SK-N-SH (cell line): ENCODE results near the gene SIM1. TPM values are rescaled to one million over a fixed set of nuclear protein-coding genes. Genes with fewer than 3 reads are reported as not detected.

Source experiments
- CTCF ChIA-PET: fragments of 300-600, 350-600 bp; formaldehyde crosslinking; extraction: SDS; loops from one replicate; lab custom pipeline; 2021; lab: Yijun Ruan, JAX
- POLR2A ChIA-PET: fragments of 350-600 bp; sonication (Branson Sonifier 250); formaldehyde crosslinking; extraction: SDS; loops from one replicate; lab custom pipeline; 2020; ENCODE audit warnings: antibody characterized with exemption, inconsistent platforms; lab: Yijun Ruan, JAX
- DNase-seq: peaks from one replicate; pipeline ENCODE4 v3.0.0; 2012
- H2AFZ ChIP-seq: fragments of 200-600 bp; sonication (generic); 2 replicates; pipeline ENCODE4 v1.8.1; 2016; ENCODE audit warnings: antibody characterized with exemption, mild to moderate bottlenecking, low read depth
- H3F3A ChIP-seq: fragments of 200-600 bp; sonication (generic); replicated peaks from 2 replicates; pipeline ENCODE3; 2016; ENCODE audit warnings: antibody characterized with exemption, mild to moderate bottlenecking; ENCODE audit not compliant: insufficient read depth
- H3K27ac ChIP-seq, 2 experiments: fragments of 200-500 bp in 1 of 2; fragments of 200-600 bp in 1 of 2; sonication (Bioruptor generic) in 1 of 2; sonication (generic), shearing (Covaris generic) in 1 of 2; 2 replicates each; pipeline versions ENCODE4 v1.5.1 to v1.6.1; 2014 to 2016; ENCODE audit warnings: low read depth in 2 of 2, inconsistent platforms in 1 of 2, low read length in 1 of 2, mild to moderate bottlenecking in 1 of 2, mixed read lengths in 1 of 2
- H3K27me3 ChIP-seq: fragments of 200-600 bp; sonication (generic), shearing (Covaris generic); 2 replicates; pipeline ENCODE4 v1.6.1; 2016; ENCODE audit warnings: mixed run types; ENCODE audit not compliant: insufficient read depth
- H3K36me3 ChIP-seq, 2 experiments: fragments of 200-500 bp in 1 of 2; fragments of 200-600 bp in 1 of 2; sonication (Bioruptor generic) in 1 of 2; sonication (generic) in 1 of 2; replicated peaks in 1 of 2; 2 replicates each; pipeline versions ENCODE3 to v1.5.1; 2014 to 2016; ENCODE audit warnings: low read length in 1 of 2, mild to moderate bottlenecking in 1 of 2; ENCODE audit not compliant: insufficient read depth in 2 of 2, control insufficient read depth in 1 of 2
- H3K4me1 ChIP-seq, 2 experiments: fragments of 200-500 bp in 1 of 2; fragments of 200-600 bp in 1 of 2; sonication (Bioruptor generic) in 1 of 2; sonication (generic), shearing (Covaris generic) in 1 of 2; 2 replicates each; pipeline versions ENCODE4 v1.5.1 to v1.6.1; 2014 to 2016; ENCODE audit warnings: low read depth in 1 of 2, low read length in 1 of 2, mixed run types in 1 of 2; ENCODE audit not compliant: insufficient read depth in 2 of 2, control insufficient read depth in 1 of 2
- H3K4me2 ChIP-seq: fragments of 200-600 bp; sonication (generic), shearing (Covaris generic); 2 replicates; pipeline ENCODE4 v1.6.1; 2017; ENCODE audit warnings: mixed run types
- H3K4me3 ChIP-seq, 2 experiments: fragments of 200-500 bp in 1 of 2; fragments of 200-600 bp in 1 of 2; sonication (Bioruptor generic) in 1 of 2; sonication (generic), shearing (Covaris generic) in 1 of 2; 2 replicates each; pipeline versions ENCODE4 v1.5.1 to v1.8.1; 2014 to 2016; ENCODE audit warnings: low read depth in 2 of 2, inconsistent platforms in 1 of 2, low read length in 1 of 2, mild to moderate bottlenecking in 1 of 2, mixed read lengths in 1 of 2, moderate library complexity in 1 of 2
- H3K79me2 ChIP-seq: fragments of 200-600 bp; sonication (generic); 2 replicates; pipeline ENCODE4 v1.8.1; 2017; ENCODE audit warnings: mild to moderate bottlenecking; ENCODE audit not compliant: insufficient read depth
- H3K9ac ChIP-seq: fragments of 200-600 bp; sonication (generic); 2 replicates; pipeline ENCODE4 v1.6.1; 2017; ENCODE audit warnings: mixed run types
- H3K9me2 ChIP-seq: fragments of 200-600 bp; sonication (generic); 2 replicates; pipeline ENCODE4 v1.6.1; 2017; ENCODE audit warnings: mixed run types
- H3K9me3 ChIP-seq: fragments of 200-600 bp; sonication (generic); 2 replicates; pipeline ENCODE4 v1.6.1; 2017; ENCODE audit warnings: mixed run types, mild to moderate bottlenecking, moderate library complexity
- H4K20me1 ChIP-seq: fragments of 200-600 bp; sonication (generic); 2 replicates; pipeline ENCODE4 v1.6.1; 2017; ENCODE audit warnings: mild to moderate bottlenecking, mixed run types; ENCODE audit not compliant: insufficient read depth
- ELF1 ChIP-seq: IDR thresholded peaks from 2 replicates; pipeline ENCODE4 v1.4.0; 2012
- EP300 ChIP-seq, 2 experiments: IDR thresholded peaks; 2 replicates each; pipeline versions ENCODE4 v1.4.0 to v1.6.1; 2012; ENCODE audit warnings: borderline replicate concordance in 1 of 2, low read depth in 1 of 2, low read length in 1 of 2
- FOXM1 ChIP-seq: IDR thresholded peaks from 2 replicates; pipeline ENCODE4 v1.4.0; 2012; ENCODE audit warnings: low read depth, mild to moderate bottlenecking
- GABPA ChIP-seq: IDR thresholded peaks from 2 replicates; pipeline ENCODE4 v1.4.0; 2012; ENCODE audit warnings: low read depth, mild to moderate bottlenecking
- GATA2 ChIP-seq: sonication (generic); formaldehyde crosslinking; IDR thresholded peaks from 2 replicates; pipeline ENCODE4 v1.5.0; 2020; ENCODE audit warnings: mild to moderate bottlenecking, missing genetic modification reagents
- NFIC ChIP-seq: IDR thresholded peaks from 2 replicates; pipeline ENCODE4 v1.4.0; 2012; ENCODE audit warnings: borderline replicate concordance
- NRF1 ChIP-seq: IDR thresholded peaks from 2 replicates; pipeline ENCODE4 v1.6.1; 2012; ENCODE audit warnings: low read depth, mild to moderate bottlenecking, low read length
- POLR2AphosphoS5 ChIP-seq: IDR thresholded peaks from 2 replicates; pipeline ENCODE4 v1.6.1; 2012; ENCODE audit warnings: low read depth, low read length
- RFX5 ChIP-seq: IDR thresholded peaks from 2 replicates; pipeline ENCODE4 v1.6.1; 2012; ENCODE audit warnings: mild to moderate bottlenecking, improper control_type of control experiment, low read length
- RXRA ChIP-seq: IDR thresholded peaks from 2 replicates; pipeline ENCODE4 v1.4.0; 2012; ENCODE audit warnings: low read depth, mild to moderate bottlenecking, borderline replicate concordance
- TAF1 ChIP-seq: IDR thresholded peaks from 2 replicates; pipeline ENCODE4 v1.6.1; 2012; ENCODE audit warnings: low read depth, mild to moderate bottlenecking, low read length, moderate library complexity, borderline replicate concordance
- TEAD4 ChIP-seq: IDR thresholded peaks from 2 replicates; pipeline ENCODE4 v1.4.0; 2012; ENCODE audit warnings: mild to moderate bottlenecking, borderline replicate concordance; ENCODE audit not compliant: insufficient read depth
- polyA plus RNA-seq, 3 experiments: library from polyadenylated mRNA; depleted of rRNA; stranded (reverse); fragments of >200 nt; gene quantifications; 2 replicates each; pipeline ENCODE4 v1.2.3, GENCODE V29; 2012
- TF ChIP-seq, protein P1 (sequence below): IDR thresholded peaks from 2 replicates; pipeline ENCODE4 v1.6.1; 2012; ENCODE audit warnings: mild to moderate bottlenecking, low read depth, low read length, moderate library complexity
- TF ChIP-seq, protein P2 (sequence below): IDR thresholded peaks from 2 replicates; pipeline ENCODE4 v1.4.0; 2012; ENCODE audit warnings: low read depth, borderline replicate concordance
- TF ChIP-seq, protein P3 (sequence below): IDR thresholded peaks from 2 replicates; pipeline ENCODE4; 2012

The SIM1 gene
- polyA plus RNA-seq, 1 of the 3 experiments (the other 2 are of a cell fraction): not detected

DNA sequence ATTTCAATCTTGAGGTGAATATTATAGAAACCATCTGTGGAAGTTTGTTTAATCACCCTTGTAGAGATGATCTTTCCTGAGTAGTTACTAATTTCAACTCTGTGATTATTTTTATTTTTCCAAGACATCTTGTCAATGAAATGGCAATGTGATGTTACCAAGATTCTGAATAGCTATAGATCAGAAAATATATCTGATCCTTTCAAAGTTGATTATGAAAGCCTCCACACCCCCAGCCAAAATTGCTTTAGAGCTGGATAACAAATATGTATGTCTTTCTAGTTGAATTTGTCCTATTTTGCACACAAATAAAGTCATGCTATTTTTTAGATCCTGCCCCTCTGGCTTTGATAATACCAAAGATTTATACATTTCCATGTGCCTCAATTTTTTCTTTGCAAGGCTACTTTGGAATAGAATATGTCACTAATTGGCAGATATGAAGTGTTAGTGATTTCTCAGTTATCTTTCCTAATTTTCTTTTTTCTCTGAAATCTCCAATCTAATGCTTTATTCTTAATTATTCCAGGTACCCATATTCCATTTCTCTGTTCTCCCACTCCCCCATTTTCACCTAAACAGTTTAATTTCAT lies 5.0 kb downstream of the SIM1 start:
- Histone ChIP-seq H3K36me3 (no peaks in the 10 kb centered on the region), H3K4me3 (no peak overlapping the region), H2AFZ (no peak overlapping the region), H3K4me2 (no peak overlapping the region), H3K9me2 (no peaks in the 10 kb centered on the region), H3K27ac (no peak overlapping the region), H3K27me3 (peaks cover 100% of the 10 kb centered on the region), H3K4me1 (peaks cover 0 to 2% of the 10 kb centered on the region in 2 experiments; a peak in 1 of 4 replicates), H4K20me1 (0 out of 2 replicates have a peak, but pooled peaks cover 3% of the 10 kb centered on the region), H3K79me2 (no peaks in the 10 kb centered on the region), H3K9ac (no peak overlapping the region), H3K9me3 (no peaks in the 10 kb centered on the region), H3F3A (peaks cover 9% of the 10 kb centered on the region)
- ChIA-PET POLR2A (interaction anchor here (1.2 kb wide), 1 partner anchor 10 kb away, joined by 3 read pairs; no protein-coding TSS in a partner anchor), CTCF (interaction anchor here (0.9 to 1.2 kb wide), 4 partner anchors 20 to 356 kb away, joined by 3 to 5 read pairs (median 3); no protein-coding TSS in a partner anchor)
- DNase-seq: no peak
- TF ChIP-seq FOXM1 (no peak), GABPA (no peak), GATA2 (CRISPR knock-in tag) (no peak), TEAD4 (no peak), NFIC (no peak), ELF1 (no peak), RFX5 (no peak), NRF1 (no peak), TAF1 (no peak), POLR2AphosphoS5 (no peak), EP300 (IDR thresholded peaks at IDR 0.05; ENCODE audit: borderline replicate concordance in 1 of 2, low read depth in 1 of 2, low read length in 1 of 2) (no peak), RXRA (no peak)
- TF ChIP-seq, protein P1, sequence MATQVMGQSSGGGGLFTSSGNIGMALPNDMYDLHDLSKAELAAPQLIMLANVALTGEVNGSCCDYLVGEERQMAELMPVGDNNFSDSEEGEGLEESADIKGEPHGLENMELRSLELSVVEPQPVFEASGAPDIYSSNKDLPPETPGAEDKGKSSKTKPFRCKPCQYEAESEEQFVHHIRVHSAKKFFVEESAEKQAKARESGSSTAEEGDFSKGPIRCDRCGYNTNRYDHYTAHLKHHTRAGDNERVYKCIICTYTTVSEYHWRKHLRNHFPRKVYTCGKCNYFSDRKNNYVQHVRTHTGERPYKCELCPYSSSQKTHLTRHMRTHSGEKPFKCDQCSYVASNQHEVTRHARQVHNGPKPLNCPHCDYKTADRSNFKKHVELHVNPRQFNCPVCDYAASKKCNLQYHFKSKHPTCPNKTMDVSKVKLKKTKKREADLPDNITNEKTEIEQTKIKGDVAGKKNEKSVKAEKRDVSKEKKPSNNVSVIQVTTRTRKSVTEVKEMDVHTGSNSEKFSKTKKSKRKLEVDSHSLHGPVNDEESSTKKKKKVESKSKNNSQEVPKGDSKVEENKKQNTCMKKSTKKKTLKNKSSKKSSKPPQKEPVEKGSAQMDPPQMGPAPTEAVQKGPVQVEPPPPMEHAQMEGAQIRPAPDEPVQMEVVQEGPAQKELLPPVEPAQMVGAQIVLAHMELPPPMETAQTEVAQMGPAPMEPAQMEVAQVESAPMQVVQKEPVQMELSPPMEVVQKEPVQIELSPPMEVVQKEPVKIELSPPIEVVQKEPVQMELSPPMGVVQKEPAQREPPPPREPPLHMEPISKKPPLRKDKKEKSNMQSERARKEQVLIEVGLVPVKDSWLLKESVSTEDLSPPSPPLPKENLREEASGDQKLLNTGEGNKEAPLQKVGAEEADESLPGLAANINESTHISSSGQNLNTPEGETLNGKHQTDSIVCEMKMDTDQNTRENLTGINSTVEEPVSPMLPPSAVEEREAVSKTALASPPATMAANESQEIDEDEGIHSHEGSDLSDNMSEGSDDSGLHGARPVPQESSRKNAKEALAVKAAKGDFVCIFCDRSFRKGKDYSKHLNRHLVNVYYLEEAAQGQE: no peak
- TF ChIP-seq, protein P2, sequence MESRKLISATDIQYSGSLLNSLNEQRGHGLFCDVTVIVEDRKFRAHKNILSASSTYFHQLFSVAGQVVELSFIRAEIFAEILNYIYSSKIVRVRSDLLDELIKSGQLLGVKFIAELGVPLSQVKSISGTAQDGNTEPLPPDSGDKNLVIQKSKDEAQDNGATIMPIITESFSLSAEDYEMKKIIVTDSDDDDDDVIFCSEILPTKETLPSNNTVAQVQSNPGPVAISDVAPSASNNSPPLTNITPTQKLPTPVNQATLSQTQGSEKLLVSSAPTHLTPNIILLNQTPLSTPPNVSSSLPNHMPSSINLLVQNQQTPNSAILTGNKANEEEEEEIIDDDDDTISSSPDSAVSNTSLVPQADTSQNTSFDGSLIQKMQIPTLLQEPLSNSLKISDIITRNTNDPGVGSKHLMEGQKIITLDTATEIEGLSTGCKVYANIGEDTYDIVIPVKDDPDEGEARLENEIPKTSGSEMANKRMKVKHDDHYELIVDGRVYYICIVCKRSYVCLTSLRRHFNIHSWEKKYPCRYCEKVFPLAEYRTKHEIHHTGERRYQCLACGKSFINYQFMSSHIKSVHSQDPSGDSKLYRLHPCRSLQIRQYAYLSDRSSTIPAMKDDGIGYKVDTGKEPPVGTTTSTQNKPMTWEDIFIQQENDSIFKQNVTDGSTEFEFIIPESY: no peak
- TF ChIP-seq, protein P3, sequence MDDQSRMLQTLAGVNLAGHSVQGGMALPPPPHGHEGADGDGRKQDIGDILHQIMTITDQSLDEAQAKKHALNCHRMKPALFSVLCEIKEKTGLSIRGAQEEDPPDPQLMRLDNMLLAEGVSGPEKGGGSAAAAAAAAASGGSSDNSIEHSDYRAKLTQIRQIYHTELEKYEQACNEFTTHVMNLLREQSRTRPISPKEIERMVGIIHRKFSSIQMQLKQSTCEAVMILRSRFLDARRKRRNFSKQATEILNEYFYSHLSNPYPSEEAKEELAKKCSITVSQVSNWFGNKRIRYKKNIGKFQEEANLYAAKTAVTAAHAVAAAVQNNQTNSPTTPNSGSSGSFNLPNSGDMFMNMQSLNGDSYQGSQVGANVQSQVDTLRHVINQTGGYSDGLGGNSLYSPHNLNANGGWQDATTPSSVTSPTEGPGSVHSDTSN: no peak
